Heart left ventricle (tissue), 13 donors: ENCODE measurements around the gene NTN4.

Experiments
- CTCF ChIP-seq, 12 donors: fragments of 200-600 bp; sonication (generic) in 4 of 12; IDR thresholded peaks; one replicate each; pipeline versions ENCODE4 v1.5.0 to v1.8.0; 2018 to 2022; ENCODE audit warnings: antibody characterized with exemption in 12 of 12, mild to moderate bottlenecking in 5 of 12
- POLR2A ChIP-seq, 2 donors: fragments of 450-650 bp; IDR thresholded peaks; one replicate each; pipeline ENCODE4 v1.6.1; 2017; ENCODE audit warnings: antibody characterized with exemption in 2 of 2, mild to moderate bottlenecking in 2 of 2, moderate library complexity in 2 of 2
- donor health status: ischemic (EF 13 %, LVEDD 7.1; RV severe dilation, severe dysfunction).
- donor health status: DM: no; HTN: yes; CAD: no.
- donor health status: DM: no; HTN: no; CAD: no.
- donor health status: ischemic (EF 25% LVEDD 6.9; RV normal size, moderate dysfunction).
- donor health status: ischemic (EF 25% LVEDD 5.7; RV mildly dilated, moderate dysfunction).
- donor health status: ischemic (EF 35%, LVEDD 5.7; RV mildly dilated, moderate dysfunction).
- donor health status: nonischemic (EF 11% LVEDD 7.7; RV severe dilation, severe dysfunction).
- donor health status: DM: yes; HTN: yes; CAD: no.
- donor health status: PGD.
- donor health status: ischemic (EF 29% LVEDD 5.4; RV normal size, mild dysfunction).
- donor health status: nonischemic (EF 23%, LVEDD 6.1; RV moderate dilation, normal function).

- TF ChIP-seq POLR2A (IDR thresholded peaks at IDR 0.05) (no peak), CTCF (IDR thresholded peaks at IDR 0.05) (no peak)
Measured at GRCh38 chr12:95621725-95622124, 168.8 kb downstream of the NTN4 start.
